GM19240 (cell line): ENCODE results near the gene ACVR2B.

ENCODE experiments used
- DNase-seq: peaks from one replicate; pipeline ENCODE4 v3.0.0; 2011; ENCODE audit warnings: low spot score; ENCODE audit not compliant: insufficient read length

ACVR2B gene

GRCh38 chr3:38458796-38459498 lies 5.3 kb downstream of the ACVR2B start:
- DNase-seq: no peak

- DNase-seq: no peak
Measured at GRCh38 chr3:38459499-38460048, 5.9 kb downstream of the ACVR2B start.

DNA sequence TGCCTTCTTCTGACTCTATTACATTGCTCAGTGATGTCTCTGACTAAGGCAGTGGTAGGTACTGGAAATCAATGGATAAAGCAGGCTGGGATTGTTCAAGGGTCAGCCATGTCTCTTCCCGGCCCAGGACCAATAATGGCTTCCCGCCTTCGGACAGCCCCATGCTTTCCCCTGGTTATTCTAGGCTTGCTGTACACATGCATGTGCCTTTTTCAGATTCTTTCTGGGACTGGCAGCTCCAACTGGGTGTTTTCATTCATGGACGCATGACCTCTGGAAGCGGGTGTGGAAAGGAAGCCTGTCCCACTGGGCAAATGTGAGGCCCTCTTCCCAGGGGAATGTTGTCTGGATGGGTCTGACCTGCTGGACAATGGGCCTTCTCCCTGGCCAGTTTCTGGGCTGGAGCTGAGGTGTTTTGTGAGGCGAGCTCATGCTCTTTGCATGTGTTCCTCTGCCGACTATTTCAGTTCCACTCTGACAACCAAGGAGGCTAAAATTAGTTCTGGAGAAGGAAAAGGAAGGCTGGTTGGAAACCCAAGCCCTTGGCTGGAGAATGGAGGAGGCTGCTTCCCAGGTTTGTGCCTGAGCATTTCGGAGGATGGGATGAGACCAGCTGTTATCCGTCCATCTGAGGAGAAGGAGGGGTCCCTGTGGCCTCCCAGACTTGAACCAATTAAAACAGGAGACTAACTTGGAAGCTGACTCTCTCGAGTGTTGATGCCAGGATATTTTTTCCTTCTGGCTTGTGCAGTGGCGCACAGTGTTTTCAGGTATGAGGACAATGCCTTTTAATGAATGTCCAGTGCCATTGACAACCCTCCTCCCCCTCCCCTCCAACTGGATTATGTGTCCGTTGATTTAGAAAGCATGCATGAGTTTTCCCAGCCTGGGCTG lies 6.9 kb downstream of the ACVR2B start:
- no peak for DNase-seq

- no peak for DNase-seq
Measured at GRCh38 chr3:38465588-38466154, 12.0 kb downstream of the ACVR2B start.

- DNase-seq: no peak
Measured at GRCh38 chr3:38468765-38469164, 15.1 kb downstream of the ACVR2B start.

- DNase-seq: no peak
Measured at GRCh38 chr3:38469852-38470251, 16.2 kb downstream of the ACVR2B start.

DNA sequence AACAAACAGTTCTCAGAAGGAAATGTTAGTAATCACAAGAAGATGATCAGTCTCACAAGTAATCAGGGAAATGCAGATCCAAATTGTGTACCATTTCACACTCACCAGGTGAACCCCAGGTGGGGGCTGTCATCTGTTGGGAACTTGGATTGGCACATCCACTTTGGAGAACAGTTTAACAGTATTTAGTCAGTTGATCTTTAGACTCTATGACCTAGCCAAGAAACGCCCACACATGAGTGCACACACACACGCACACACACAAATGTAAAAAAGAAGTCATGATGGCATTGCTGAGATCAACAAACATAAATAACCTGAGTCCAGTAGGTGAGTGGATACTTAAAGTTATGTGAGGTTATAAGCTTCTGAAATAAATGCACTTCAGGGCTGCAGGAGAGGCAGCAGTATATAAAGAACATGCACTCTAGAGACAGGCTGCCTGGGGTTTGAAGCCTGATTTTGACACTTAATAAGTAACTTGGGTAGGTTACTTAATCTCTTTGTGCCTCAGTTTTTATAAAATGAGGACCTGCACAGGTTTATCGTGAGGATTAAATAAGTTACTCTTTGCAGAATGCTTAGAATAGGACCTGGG lies 17.7 kb downstream of the ACVR2B start:
- no peak for DNase-seq

DNA sequence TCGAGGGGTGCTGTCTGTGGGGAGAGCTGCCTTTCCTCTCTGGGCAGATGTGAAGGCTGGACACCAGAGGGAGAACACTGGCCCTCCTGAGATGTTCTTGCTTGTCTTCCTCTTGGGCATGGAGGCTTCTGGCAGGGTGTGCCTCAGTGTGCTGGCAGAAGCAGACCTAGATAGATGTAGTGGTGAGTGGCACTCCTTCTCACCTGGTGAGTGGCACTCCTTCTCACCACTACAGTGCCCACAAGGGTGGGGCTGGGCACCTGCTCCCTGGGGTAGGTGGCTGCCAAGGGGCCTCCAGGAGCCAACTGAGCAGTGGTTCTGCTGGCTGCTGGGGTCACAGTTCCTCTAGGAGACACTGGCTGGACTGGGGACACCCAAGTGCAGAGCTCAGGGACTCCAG lies 18.7 kb downstream of the ACVR2B start:
- no peak for DNase-seq

DNA sequence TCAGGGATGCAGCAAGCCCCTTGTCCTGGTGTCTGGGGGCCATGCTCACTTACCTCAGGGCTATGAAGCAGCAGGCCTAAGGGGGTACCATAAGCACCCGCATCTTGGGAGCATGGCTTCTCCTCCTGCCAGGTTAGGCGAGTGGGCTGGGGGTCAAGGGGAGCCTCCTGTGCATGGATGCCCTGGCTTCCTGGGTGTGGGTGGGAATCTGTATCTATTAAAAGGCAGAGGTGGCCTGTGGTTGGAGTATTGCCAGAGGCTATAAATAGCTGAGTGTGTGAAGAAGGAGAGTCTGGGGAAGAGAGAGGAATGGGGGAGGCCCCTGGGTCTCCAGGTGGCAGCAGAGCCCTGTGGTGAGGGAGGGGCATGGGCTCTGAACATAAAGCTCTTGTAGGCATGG lies 19.5 kb downstream of the ACVR2B start:
- DNase-seq: no peak

DNA sequence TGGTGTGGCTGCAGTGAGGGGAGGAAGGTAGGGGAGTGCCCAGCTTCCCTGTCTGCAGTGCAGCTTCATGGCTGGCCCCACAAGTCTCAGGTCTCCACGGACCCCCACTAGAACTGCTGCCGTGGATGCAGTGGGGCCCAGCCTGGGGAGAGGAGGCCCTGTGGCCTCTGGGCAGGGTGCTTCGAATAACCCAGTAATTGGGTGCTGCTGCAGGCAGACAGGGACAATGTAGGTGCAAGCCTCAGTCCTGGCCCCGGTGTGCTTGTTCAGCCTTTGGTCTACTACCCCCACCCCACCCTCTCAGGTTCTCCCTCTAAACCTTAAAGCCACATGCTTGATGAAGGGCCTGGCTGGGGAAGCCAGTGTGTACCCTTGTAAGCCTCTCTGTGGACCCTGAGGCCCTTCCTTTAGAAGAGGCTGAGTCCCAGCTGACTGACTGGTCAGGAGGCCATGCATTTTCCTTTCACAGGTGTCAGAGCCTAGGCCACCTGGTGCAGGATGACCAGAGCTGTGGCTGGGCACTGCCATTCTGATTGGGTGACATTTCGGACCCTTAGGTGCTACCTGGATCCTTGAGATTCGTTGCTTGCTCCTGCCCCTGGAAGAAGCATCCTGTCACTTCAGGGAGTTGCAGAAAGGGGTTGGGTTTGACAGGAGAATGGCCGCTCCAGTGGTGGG lies 21.4 kb downstream of the ACVR2B start:
- DNase-seq: no peak

DNA sequence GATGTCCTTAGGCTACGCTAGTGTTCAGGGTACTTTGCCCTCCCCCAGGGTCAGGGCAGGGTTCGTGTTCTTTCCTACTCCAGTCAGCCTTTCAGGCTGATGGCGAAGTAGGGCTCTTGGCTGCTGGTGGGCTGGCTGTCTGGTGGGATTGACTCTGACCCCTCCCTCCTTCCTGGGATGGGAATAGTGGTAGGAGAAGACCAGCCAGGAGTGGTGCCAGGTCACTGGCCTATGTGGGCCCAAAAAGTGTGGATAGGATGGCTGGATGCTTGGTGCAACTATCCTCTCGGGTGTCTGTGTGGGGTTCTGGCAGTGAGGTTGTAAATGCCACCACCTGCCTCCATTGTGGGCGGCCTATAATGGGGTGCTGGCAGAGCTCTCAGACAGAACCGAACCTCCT lies 22.0 kb downstream of the ACVR2B start:
- DNase-seq: no peak

GRCh38 chr3:38476157-38476756 lies 22.6 kb downstream of the ACVR2B start:
- no peak for DNase-seq

- no peak for DNase-seq
Measured at GRCh38 chr3:38477057-38477820, 23.5 kb downstream of the ACVR2B start.

- no peak for DNase-seq
Measured at GRCh38 chr3:38477839-38478450, 24.3 kb downstream of the ACVR2B start.

DNA sequence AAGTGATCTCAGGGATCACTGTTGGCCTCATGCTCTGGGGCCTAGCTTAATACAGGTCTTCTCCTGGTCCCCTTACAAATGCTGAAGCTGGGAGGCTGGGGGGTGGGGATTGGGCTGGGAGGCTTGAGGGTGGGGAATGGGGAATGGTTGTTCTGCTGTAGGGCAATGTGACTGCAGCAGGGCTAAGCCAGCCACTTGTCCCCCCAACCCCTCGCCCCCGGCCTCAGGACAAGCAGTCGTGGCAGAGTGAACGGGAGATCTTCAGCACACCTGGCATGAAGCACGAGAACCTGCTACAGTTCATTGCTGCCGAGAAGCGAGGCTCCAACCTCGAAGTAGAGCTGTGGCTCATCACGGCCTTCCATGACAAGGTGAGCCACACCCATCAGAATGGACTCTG lies 25.2 kb downstream of the ACVR2B start:
- no peak for DNase-seq

DNA sequence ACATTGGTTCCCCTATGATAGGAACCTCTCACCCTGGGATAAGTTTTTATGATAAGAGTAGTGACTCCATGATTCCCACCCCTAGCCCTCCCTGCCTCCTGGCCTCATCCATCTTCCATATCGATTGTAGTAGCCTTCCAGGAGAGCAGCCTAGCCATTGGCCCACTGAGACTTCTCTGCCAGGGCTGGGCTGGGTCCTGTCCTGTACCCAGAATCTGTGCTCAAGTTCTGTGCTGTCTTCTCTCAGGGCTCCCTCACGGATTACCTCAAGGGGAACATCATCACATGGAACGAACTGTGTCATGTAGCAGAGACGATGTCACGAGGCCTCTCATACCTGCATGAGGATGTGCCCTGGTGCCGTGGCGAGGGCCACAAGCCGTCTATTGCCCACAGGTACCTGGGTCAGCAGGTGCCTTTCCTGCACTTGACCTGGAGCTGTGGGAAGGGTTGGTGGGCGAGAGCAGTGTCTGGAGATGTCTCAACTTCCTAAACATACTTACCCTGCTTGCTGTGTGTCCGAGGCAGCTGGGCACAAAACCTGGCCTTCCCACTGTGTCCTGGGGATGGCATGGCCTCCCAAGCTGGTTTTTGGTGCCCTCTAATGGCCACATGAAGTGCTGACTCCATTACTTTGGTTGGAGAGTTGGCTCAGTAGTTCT lies 25.9 kb downstream of the ACVR2B start:
- DNase-seq: peak; percentile 55

DNA sequence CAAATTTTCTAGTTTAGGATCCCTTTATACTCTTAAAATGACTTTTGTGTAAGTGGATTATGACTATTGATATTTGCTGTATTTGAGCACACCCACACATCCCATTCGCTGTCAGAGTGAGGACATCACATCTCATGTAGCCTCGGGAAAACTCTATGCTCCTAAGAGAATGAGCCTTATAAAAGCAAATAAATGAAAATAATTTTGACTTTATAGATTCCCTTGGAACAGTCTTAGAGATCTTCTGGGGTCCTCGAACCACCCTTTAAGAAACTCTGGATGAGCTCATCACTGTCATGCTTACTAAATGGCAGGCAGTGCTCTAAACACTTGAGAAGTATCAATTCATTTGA lies 26.4 kb downstream of the ACVR2B start:
- no peak for DNase-seq

- no peak for DNase-seq
Measured at GRCh38 chr3:38480930-38481329, 27.2 kb downstream of the ACVR2B start.

DNA sequence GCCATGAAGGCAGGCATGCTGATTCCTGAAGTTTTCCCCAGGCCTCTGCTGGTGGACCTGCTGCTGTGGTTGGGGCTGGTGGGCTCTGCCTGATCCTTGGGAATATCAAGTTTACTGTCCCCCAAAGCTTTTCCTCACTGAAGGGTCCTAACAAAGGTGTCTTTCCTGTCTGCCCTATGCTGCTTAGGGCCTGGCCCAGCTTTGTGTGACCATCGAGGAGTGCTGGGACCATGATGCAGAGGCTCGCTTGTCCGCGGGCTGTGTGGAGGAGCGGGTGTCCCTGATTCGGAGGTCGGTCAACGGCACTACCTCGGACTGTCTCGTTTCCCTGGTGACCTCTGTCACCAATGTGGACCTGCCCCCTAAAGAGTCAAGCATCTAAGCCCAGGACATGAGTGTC lies 29.3 kb downstream of the ACVR2B start:
- no peak for DNase-seq
